ENCODE results near the gene NUTM2D.
"Not testable (repeated sequence)": the region's sequence is repeated elsewhere in the genome, so short reads cannot be mapped to it uniquely, and the experiment has no call there.

DNA sequence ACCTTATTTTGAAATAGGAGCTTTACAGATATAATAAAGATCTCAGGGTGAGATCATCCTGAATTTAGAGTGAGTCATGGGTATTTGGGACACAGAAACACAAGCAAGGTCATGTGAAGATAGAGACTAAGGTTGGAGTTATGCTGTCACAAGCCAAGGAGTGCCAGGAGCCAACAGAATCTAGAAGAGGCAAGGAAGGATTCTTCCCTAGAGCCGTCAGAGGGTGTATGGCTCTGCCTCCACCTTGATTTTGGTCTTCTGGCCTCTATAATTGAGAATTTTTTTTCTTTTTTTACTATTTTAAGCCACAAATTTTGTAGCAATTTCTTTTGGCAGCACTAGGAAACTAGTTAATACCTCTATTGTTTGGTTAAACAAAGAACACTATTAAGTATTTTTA is 24.9 kb upstream of the NUTM2D start:
- TF ChIP-seq HOXB6 (CRISPR knock-in tag; IDR thresholded peaks at IDR 0.05; ENCODE audit: borderline replicate concordance); POLR2B (IDR thresholded peaks at IDR 0.05; ENCODE audit: low read depth, partially characterized antibody); HBP1 (CRISPR knock-in tag; IDR thresholded peaks at IDR 0.05); MBD2 (IDR thresholded peaks at IDR 0.05; ENCODE audit: borderline replicate concordance, low read depth); NUFIP1 (IDR thresholded peaks at IDR 0.05; ENCODE audit: partially characterized antibody); MAFF (IDR thresholded peaks at IDR 0.05; ENCODE audit: low read length); SMAD4 (CRISPR knock-in tag; conservative IDR thresholded peaks at IDR 0.05); POLR2AphosphoS5 (IDR thresholded peaks at IDR 0.05; ENCODE audit: control insufficient read depth, insufficient read depth, low read depth, low read length): not testable (repeated sequence)
- TF ChIP-seq, protein P1, sequence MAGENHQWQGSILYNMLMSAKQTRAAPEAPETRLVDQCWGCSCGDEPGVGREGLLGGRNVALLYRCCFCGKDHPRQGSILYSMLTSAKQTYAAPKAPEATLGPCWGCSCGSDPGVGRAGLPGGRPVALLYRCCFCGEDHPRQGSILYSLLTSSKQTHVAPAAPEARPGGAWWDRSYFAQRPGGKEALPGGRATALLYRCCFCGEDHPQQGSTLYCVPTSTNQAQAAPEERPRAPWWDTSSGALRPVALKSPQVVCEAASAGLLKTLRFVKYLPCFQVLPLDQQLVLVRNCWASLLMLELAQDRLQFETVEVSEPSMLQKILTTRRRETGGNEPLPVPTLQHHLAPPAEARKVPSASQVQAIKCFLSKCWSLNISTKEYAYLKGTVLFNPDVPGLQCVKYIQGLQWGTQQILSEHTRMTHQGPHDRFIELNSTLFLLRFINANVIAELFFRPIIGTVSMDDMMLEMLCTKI (IDR thresholded peaks at IDR 0.05; ENCODE audit: partially characterized antibody) = not testable (repeated sequence)
- TF ChIP-seq, protein P2, sequence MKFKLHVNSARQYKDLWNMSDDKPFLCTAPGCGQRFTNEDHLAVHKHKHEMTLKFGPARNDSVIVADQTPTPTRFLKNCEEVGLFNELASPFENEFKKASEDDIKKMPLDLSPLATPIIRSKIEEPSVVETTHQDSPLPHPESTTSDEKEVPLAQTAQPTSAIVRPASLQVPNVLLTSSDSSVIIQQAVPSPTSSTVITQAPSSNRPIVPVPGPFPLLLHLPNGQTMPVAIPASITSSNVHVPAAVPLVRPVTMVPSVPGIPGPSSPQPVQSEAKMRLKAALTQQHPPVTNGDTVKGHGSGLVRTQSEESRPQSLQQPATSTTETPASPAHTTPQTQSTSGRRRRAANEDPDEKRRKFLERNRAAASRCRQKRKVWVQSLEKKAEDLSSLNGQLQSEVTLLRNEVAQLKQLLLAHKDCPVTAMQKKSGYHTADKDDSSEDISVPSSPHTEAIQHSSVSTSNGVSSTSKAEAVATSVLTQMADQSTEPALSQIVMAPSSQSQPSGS (CRISPR knock-in tag; IDR thresholded peaks at IDR 0.05) = not testable (repeated sequence)
